SKM-1 treated with dmso at 0.1 percent for 144 hours (cell line): ENCODE results near the gene SFMBT2.
"Not testable (repeated sequence)": the region's sequence is repeated elsewhere in the genome, so short reads cannot be mapped to it uniquely, and the experiment has no call there.

ENCODE experiments used
- DNase-seq: peaks from one replicate; lab custom pipeline; 2025; ENCODE audit not compliant: unreplicated experiment; lab: John Stamatoyannopoulos, UW

Gene SFMBT2

DNA sequence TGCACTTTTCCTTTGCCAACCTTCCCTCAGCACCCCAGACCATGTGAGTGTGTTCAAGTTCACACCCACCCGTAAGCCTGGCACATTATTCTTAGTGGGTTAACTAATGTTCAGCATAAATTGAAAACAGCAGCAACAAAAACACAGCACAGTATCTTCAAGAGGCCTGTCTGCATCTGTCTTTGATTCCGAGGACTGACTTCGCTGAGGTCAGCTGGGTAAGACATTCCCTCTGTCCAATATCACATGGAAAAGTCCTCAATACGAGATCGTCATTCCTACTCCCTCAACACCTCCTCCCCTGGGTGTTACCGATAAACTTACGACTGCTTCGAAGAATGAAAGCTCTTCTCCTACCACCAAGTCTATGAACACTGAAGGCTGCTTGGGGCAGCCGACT lies 218.8 kb downstream of the SFMBT2 start:
- no peak for DNase-seq

DNA sequence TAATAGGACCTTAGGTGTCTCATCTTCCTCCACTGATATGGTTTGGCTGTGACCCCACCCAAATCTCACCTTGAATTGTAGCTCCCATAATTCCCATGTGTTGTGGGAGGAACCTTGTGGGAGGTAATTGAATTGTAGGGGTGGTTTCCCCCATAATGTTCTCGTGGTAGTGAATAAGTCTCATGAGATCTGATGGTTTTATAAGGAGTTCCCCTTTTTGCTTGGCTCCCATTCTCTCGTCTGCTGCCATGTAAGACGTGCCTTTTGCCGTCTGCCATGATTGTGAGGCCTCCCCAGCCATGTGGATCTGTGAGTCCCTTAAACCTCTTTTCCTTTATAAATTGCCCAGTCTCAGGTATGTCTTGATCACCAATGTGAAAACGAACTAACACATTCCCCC lies 220.1 kb downstream of the SFMBT2 start:
- not testable (repeated sequence) for DNase-seq

DNA sequence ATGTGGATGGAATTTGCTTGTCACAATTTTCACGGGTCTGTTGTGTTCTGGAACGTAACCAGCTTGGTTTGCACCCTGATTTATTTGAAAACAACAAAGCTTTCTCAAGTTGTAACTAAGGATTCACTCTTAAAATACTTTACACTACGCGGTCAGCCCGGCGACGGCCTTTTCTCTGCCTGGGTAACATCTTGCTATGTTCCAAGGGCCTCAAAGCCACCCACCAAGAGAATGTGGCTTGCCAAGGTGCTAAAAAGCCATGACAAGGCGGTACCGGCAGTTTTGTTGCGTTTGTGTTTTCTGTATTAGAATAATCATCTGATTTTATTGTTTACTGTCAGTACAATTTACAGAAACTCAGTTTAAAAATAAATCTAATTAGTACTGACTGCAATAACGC lies 220.9 kb downstream of the SFMBT2 start:
- no peak for DNase-seq

DNA sequence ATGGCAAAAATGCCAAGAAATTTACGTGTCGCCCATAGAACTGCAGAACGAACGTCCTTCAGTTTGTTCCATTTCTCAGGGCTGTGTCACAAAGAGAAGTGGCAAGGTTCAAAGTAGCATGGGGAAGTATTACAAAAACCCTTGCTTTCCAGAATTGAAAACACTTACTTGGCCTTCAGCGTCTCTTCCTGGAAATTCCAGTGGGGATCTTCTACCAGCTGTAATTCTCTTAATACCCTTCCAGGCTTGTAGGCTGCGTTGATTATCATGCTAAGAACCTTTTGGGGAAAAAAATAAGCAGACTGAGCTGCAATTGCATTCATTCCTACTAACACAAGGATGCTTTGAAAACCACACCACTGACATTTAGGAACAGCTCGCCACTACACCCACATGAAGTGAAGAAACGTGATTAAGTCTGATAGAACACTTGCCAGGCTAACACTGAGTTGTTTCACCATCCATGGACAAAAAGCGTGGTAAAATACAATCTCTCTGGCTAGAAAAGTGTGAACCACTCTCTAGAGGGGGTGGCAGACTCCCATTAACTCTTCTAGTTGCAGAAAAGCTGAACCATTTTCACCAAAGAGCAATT lies 222.3 kb downstream of the SFMBT2 start:
- DNase-seq, result no peak

DNA sequence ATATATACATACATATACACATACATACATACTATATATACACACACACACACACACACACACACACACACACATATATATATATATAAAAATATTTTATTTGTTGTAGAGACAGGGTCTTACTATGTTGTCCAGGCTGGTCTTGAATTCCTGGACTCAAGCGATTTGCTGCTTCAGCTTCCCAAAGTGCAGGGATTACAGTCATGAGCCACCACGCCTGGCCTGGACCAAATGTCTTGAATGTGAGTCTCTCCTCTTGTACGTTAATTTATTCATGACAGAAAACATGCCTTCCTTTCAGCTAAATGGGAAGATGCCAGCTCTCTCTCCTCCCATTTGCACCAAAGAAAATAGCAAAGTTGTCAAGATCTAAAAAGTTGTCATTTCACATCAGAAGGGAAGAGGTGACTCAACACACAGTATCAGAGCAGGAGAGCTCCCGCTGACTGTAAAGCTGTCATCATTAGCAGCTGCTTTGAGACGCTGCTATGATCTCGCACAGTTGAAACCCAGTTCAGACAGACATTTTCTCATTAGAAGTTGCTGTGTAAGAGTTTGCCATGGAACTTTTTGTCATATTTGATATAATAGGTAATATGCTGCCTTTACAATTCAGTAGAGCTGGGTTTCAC lies 224.3 kb downstream of the SFMBT2 start:
- no peak for DNase-seq

DNA sequence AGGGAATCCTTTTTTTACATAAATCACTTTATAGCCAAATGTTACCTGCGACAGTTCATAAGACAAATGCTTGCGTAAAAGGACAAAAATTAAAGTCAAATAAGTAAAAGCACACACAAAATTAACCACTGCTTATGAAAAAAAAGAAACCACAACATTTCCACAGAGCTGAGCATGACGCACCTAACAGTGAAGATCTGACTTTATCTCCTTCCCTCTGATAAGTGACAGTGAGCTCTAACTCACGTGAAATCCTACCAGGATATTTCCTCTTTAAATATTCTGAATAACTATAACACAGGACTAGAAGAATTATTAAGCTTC lies 225.5 kb downstream of the SFMBT2 start:
- DNase-seq, result peak; percentile 24

DNA sequence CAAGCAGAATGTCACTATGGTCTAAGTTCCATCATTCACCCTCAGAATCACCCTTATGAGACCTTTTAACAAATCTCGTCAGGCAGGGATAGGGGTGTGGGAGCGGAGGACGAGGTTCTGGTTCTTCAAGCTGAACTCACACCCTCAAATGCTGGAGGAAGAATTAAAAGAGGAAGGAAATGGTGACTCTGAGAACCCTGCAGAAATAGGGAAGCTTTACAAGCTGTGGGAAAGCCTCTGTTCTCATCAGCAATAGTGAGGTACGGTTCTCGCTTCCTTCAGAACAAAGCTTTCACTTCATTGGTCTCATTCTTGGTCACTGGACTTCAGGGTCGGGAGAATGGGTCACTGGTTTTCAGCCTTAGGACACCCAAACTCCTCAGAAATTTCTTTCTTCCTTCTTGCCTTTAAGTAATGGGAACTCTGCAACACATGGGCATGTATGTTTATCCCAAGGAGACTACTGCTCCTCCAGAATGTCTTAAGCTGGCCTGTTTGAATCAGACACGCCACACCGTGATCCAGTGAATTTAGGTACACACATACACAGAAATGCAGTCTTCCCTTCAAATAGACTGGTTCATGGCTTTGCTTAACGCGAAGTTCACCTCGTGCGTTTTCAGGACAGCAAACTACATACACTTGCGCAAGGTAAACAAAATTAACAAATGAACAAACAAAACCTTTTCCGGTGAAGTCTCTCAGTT lies 226.0 kb downstream of the SFMBT2 start:
- peak; percentile 87 for DNase-seq

DNA sequence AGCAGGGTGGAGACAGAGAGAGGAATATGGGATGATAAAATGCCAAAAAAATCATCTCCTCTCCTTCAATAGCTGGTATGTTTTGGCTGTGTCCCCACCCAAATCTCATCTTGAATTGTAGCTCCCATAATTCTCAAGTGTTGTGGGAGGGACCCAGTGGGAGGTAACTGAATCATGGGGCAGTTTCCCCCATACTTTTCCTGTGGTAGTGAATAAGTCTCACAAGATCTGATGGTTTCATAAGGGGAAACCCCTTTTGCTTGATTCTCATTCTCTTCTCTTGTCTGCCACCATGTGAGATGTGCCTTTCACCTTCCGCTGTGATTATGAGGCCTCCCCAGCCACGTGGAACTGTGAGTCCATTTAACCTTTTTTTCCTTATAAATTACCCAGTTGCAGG lies 226.7 kb downstream of the SFMBT2 start:
- not testable (repeated sequence) for DNase-seq

DNA sequence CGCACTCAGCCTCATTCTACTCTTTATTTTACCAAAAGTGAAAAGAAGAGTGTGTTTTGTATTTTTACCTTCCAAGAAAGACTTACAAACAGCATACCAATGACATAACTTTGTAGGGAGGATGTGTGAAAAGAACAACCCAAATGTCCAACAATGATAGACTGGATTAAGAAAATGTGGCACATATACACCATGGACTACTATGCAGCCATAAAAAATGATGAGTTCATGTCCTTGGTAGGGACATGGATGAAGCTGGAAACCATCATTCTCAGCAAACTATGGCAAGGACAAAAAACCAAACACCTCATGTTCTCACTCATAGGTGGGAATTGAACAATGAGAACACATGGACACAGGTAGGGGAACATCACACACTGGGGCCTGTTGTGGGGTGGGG lies 228.5 kb downstream of the SFMBT2 start:
- DNase-seq, result not testable (repeated sequence)

DNA sequence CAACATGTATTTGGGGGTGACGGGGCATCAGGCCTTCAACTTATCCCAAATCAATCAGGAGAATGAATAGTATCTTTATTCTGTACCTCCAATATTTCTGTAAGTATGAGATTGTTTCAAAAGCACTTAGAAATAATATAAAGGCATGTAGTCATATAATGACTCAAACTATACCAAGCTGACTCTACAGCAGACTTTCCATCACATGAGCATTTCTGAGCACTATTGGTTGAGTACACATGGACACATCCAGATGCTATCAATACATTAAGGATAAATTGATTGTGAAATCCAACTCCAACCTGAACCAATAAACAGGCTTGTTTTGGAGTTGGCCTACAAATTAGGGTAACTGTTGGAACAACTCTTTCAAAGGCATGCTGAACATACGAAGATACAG lies 229.4 kb downstream of the SFMBT2 start:
- DNase-seq, result no peak

DNA sequence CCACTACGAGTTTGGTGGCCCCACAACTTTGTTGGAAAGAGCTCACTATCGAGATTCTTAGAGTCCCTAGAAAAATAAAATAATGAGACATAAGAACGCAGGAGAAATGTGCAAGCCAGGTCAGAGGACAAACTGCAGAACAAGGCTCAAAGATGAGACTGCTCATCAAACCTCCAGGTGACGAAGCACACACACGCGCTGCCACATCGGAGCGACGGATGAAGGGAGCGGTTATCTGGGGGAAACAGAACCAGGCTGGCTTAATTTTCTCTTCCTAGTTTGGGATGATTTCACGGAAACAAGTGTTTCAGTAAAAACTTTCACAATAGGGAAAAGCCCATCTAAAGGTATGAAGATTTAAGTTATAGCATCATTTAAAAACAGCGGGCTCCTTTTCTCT lies 231.3 kb downstream of the SFMBT2 start:
- no peak for DNase-seq

DNA sequence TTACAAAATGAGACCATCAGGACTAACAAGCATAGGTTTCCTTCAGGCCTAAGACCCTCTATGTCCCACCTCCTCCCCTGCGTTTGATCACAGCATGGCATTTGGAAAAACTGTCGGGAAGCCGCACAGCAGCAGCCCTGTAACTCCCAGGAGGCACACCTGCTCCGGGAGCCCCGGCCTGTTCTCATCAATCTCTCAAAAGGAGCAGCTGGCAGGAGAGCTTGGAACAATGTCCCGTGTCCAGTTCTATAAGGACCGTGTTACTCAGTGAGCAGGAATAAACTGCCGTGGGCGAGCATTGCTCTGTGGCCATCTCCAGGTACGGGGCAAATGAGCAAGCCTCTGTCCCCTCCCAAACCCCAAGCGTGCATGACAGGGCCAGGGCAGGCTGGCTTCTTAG lies 236.9 kb downstream of the SFMBT2 start:
- DNase-seq, result no peak

DNA sequence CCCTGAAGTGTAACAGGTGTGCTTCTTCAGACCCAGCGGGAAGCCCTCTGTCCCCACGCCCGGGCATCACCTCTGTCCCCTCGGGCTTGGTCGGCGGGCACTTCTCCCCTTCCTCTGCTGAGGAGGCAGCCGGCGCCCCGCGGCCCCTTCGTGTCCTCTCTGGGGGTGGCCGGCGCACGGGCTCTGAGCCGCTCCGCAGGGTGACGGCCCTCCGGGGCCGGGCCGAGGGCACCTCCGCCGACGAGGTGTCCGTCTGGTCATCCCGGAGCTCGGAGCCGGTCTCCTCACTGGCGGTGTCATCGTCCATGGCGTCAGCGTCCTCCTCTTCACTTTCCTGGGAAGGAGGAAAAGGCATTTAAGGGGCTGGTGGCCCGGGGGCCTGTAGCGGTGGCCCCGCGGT lies 239.0 kb downstream of the SFMBT2 start:
- no peak for DNase-seq

DNA sequence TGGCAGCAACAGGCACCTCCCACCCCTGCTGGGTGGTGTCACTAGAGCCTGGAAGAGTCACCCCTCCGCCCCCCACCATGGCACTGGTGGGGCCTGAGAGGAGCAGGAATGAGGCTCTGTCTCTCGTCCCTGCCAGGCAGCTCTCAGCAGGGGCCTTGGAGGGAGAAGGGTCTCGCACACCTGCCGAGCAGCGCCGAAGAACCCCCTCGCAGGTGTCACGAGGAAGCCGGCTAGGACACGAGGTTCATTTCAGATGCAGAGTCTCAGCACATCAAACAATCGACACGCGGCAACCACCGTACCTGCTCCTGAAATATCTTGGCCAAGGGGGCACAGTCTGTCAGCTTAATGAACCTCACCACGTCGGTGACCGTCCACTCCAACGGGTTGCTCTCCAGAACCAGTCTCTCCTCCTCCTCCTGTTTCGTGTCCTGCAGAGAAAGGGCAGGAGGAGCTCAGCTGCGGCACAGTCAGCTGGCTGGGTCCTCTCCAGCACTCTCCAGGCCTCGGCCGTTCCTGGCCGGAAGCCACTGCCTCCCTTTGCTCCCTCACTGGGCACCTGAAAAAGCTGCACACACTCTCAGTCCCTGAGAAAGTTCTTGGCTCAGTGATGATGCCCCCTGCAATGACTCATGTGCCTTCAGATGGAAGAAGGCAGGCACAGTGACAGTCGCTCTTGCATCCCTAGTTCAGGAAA lies 240.1 kb downstream of the SFMBT2 start:
- DNase-seq, result no peak

DNA sequence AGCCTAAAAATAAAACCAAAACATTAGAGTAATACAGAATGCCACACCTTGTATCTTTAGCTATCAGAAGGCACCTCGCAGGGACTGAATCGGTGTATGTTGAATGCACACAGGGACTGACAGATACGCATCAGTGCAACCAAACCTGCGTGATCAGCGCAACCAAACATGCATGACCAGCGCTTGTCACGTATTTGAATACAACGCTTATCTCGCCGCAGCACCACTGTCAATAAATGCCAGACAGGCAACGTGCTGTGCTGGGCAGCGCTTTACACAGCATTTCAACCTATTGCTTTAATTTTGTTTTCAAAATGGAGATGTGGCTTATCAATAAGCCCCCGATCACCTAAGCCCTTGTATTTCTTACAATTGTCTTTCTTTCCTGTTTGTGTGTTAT lies 242.4 kb downstream of the SFMBT2 start:
- no peak for DNase-seq

DNA sequence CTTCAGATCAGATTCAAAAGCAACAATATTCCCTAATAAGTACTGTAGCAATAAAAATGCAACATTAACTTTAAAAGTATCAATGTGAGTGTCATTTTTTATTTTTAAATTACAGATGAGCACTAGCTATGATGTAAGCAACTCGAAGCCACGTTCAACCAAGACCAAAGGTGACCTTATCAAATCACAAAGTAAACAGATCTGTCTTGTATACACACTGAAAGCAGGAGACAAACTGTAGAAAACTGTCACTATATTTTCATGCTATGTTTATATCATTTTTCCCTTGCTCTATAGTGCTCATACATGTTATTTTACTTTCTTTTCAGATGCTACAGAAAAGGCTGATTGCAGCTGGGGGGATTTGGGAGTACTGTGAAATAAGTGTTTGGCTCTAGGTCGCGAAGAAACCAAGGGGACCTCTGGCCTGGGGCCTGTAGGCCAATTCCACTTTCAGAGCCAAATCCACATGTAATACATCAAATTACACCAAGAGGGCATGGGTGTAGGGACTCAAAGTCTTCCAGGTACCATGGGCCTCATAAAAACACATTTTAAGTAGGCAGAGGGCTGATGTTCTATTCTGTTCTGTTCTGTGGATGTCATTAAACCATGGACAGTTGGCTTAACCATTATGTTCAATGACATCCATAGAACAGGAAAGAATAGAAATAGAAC lies 245.2 kb downstream of the SFMBT2 start:
- DNase-seq, result no peak

DNA sequence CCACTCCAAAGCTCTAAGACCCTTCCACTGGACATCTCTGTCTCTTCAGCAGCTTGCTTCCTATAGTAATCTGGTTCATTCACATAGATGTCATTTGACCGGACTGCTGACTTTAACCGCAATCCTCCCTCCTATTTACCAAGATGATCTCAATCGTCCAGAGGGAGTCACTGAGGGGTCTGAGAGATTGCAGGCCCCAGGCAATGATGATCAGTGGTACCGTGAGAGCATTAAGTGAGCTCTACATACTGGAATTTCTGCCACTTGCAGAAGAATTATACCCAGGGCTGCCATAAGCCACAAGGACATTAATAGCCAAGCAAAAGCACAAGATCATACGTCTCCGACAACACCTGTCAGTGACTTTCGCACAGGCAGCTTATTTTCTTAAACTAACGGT lies 245.9 kb downstream of the SFMBT2 start:
- DNase-seq, result no peak

DNA sequence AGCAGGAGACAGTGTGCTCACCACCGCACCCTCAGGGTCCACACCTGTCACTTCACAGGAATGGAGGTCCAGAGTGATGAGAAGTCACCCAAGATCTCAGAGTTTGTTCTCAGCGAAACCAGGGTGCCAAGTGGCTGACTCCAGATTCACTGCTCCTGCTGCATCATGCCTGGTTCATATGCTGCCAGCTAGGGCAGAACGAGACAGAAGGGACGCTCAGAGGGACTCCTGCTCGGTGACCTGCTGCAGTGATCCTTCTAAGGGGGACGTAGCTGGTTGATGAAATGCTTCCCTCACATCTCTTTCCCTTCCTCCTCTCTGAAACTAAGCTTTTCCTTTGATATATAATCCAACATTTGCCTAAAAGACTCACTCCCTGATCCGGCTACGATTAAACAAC lies 248.5 kb downstream of the SFMBT2 start:
- no peak for DNase-seq

DNA sequence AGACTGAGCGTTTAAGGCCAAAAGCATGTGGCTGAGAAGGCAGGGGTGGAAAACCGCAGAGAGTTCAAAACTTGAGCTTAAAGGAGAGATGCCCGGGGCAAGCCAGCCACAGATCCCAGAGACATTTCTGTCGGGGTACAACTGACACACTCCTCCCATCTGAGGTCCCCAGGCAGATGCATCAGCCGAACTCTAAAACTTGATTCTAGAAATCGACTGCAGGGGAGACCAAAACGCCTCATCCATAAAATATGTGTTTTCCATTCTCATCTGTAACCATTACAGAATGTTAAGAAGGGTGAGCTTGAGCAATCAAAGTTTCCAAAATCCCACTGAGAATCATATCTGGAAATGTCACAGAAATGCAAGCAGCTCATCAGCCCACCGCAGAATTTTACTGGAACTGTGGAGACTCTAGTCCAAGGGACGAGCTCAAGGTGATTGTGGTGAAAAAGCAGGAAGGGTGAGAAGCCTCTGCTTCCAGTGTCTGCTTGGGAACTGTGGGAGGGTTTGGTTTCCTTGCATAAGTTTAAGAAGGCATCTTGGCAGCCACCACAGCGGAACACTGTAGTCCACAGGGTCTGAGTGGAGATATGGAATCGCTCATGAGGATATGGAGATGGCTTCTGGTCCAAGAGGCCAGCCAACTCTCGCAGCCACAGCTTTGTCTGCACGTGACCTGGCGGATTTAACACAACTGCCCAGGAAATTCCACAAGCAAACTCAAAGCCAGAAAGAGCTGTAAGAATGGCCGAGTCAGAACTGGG lies 249.2 kb downstream of the SFMBT2 start:
- no peak for DNase-seq

DNA sequence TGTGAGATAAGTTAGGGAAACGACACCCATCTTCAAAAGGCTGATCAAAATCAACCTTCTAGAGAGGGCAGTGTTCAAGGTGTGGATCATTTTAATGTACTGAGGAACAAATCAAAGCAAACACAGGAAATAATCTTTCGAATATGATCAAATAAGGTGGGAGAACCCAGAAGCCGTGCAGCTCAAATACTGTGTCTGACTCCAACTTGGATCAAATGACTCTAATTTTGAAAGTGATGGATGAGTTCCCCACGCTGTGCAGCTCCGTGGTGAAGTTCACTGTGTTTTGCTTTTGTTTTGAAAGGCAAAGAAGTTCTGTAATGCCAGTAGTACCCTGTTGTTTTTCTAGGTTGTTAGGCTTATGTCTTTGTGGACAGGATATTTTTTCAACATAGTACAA lies 250.9 kb downstream of the SFMBT2 start:
- no peak for DNase-seq

DNA sequence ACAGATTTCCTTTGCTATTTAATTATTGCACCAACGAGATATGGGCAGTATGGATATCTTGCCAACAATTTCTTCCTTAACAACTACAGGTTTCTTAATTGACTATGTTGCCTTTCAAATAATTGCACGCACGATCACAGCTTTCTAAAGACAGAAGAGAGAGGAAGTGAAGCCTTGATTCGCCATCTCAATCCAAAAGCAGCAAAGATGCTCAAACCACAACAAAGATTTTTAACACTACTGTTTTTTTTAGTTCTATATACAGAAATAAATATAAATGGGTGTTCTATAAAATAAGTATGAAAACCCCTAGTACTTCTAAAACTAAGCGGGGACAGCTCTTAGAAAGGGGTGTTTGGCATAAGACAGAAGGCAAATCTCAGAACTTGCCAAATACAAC lies 251.3 kb downstream of the SFMBT2 start:
- DNase-seq, result no peak
